GM19240 (cell line): ENCODE results near the gene PAPPA2.

Source experiments
- DNase-seq: peaks from one replicate; pipeline ENCODE4 v3.0.0; 2011; ENCODE audit warnings: low spot score; ENCODE audit not compliant: insufficient read length

Gene PAPPA2

GRCh38 chr1:176691251-176692228, 228.6 kb downstream of the PAPPA2 start:
- peak; percentile 3 for DNase-seq

GRCh38 chr1:176692431-176692830, 229.5 kb downstream of the PAPPA2 start:
- no peak for DNase-seq

GRCh38 chr1:176692988-176693696, 230.2 kb downstream of the PAPPA2 start:
- DNase-seq: no peak

GRCh38 chr1:176693697-176694329, 230.8 kb downstream of the PAPPA2 start:
- DNase-seq: no peak

GRCh38 chr1:176694713-176695112, 231.7 kb downstream of the PAPPA2 start:
- DNase-seq: no peak

- DNase-seq: no peak
These were observed 233.1 kb downstream of the PAPPA2 start for GRCh38 chr1:176696109-176696508.

- no peak for DNase-seq
These were observed 233.7 kb downstream of the PAPPA2 start for GRCh38 chr1:176696689-176697088.

- no peak for DNase-seq
These were observed 236.8 kb downstream of the PAPPA2 start for GRCh38 chr1:176699821-176700220.

- no peak for DNase-seq
These were observed 238.3 kb downstream of the PAPPA2 start for GRCh38 chr1:176701151-176701866.

- no peak for DNase-seq
These were observed 239.9 kb downstream of the PAPPA2 start for GRCh38 chr1:176702901-176703300.

- DNase-seq: no peak
These were observed 242.6 kb downstream of the PAPPA2 start for GRCh38 chr1:176705585-176705984.

- DNase-seq: no peak
These were observed 254.2 kb downstream of the PAPPA2 start for GRCh38 chr1:176717066-176717750.

- no peak for DNase-seq
These were observed 256.5 kb downstream of the PAPPA2 start for GRCh38 chr1:176719447-176719846.

GRCh38 chr1:176720838-176721237, 257.9 kb downstream of the PAPPA2 start:
- DNase-seq: no peak

GRCh38 chr1:176733661-176734060, 270.7 kb downstream of the PAPPA2 start:
- no peak for DNase-seq

GRCh38 chr1:176735201-176735600, 272.2 kb downstream of the PAPPA2 start:
- DNase-seq: no peak

- DNase-seq: no peak
These were observed 273.0 kb downstream of the PAPPA2 start for GRCh38 chr1:176736015-176736414.

GRCh38 chr1:176741181-176741580, 278.2 kb downstream of the PAPPA2 start:
- DNase-seq: no peak

- DNase-seq: no peak
These were observed 279.3 kb downstream of the PAPPA2 start for GRCh38 chr1:176742322-176742721.

- DNase-seq: no peak
These were observed 281.2 kb downstream of the PAPPA2 start for GRCh38 chr1:176744142-176744541.

GRCh38 chr1:176745945-176746344, 283.0 kb downstream of the PAPPA2 start:
- no peak for DNase-seq
